Activated T-cell treated with anti-CD3 and anti-CD28 coated beads for 1 hour (primary cell): ENCODE results near the gene LRRC8E.

Source experiments
- DNase-seq: peaks from one replicate; pipeline ENCODE4 v3.0.0-alpha.2; 2020; ENCODE audit warnings: low read depth

LRRC8E gene

DNA sequence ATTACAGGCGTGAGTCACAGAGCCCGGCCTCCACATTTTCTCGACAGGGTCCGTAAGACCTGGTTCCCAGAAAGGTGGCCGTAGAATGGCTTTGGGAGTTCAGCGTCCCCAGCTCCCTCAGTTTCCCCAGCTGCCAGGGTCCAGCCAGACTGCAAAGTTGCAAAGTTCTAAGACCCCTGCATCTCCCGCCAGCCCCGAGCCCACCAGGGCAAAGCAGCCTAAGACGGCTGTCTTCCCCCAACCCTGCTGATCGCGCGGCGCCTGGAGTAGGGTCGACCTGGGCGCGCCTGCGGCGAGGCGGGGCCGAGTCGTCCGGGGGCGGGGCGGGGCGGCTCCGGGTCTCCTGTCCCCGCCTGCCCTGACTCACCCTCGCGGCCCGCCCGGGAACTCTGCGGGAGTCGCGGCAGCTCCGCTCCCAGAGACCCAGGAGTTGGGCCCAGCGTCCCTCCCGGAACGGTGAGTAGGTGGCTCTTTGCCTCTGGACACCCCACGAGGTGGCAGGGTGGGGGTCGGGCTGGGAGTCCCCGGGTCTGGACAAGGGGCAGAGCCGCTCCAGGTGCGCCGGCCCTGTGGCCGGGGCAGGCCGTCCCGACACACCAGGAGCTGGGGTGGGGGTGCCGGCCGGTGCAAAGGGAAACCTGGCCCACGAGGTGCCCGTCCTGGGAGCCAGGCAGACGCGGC lies at the start of gene LRRC8E:
TSS of gene LRRC8E (plus strand) at position 366 of the 681 bp plus-strand sequence. CDS start 7,094 bp downstream, outside the sequence.
- DNase-seq = no peak

DNA sequence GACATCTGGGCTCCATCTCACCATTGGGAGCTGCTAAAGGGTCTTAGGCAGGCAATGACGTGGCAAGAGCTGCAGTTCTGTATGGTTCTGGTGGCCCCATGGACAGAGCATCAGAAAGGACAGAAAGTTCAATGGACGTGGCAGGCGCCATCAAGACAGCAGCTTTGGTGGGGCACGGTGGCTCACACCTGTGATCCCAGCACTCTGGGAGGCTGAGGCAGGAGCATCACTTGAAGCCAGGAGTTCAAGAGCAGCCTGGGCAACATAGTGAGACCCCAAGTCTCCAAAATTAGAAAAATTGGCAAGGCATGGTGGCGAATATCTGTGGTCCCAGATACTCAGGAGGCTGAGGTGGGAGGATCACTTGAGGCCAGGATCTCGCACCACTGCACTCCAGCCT lies 48.8 kb upstream of the LRRC8E start:
- DNase-seq = no peak

GRCh38 chr19:7840629-7841028 lies 47.7 kb upstream of the LRRC8E start:
- no peak for DNase-seq

GRCh38 chr19:7841751-7842660 lies 46.3 kb upstream of the LRRC8E start:
- no peak for DNase-seq

- DNase-seq = no peak
Measured at GRCh38 chr19:7842661-7843294, 45.5 kb upstream of the LRRC8E start.

DNA sequence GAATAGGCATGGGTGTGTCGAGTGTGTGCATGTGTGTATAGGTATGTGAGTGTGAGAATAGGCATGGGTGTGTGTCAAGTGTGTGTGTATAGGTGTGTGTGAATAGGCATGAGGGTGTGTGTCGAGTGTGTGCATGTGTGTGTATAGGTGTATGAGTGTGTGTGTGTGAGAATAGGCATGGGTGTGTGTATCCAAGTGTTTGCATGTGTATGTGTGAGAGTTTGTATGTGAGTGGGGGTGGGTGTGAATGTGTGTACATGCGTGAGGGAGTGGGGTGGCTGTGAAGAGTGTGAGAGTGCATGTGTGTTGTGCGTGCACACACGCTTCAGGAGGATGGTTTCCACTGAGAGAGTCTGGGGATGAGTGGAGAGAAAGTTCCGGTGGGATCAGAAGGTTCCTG lies 44.8 kb upstream of the LRRC8E start:
- DNase-seq = no peak

DNA sequence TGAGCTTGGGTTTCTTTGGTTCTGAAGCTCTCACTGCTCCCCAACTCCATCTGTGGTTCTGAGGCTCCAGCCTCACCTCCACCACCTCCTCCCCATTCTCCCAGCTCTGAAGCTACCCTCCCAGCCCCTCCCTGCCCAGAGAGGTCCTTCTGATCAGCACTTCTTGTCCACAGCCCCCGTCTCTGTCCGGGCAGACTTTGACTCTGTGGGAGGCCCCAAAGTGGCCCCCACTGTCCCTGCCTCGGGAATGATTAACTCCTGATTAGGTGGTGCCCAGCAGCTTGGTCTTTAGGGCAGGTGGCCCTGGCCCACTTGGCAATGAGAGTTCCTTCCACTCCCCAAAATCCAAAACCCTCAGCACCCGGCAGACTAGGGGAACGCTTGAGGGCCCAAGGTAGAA lies 43.9 kb upstream of the LRRC8E start:
- DNase-seq = no peak

DNA sequence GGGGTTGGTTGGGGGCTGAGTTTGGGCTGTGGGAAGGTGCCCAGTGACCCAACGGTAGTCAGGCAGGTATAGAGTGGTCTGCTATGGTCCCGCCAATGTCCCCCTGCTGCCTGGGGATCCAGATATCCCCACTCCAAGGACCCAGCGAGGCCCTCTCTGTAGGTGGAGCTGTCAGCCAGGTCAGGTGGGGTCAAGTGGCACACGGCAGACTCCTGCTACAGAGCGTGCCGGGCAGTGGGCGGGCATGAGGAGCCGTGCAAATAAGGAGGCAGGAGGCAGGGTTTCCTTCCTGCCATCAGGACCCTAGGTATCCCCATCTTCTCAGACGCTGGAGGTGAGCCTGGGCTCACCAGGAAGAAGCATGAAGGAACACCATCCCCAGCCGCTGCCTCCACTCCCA lies 43.4 kb upstream of the LRRC8E start:
- no peak for DNase-seq

DNA sequence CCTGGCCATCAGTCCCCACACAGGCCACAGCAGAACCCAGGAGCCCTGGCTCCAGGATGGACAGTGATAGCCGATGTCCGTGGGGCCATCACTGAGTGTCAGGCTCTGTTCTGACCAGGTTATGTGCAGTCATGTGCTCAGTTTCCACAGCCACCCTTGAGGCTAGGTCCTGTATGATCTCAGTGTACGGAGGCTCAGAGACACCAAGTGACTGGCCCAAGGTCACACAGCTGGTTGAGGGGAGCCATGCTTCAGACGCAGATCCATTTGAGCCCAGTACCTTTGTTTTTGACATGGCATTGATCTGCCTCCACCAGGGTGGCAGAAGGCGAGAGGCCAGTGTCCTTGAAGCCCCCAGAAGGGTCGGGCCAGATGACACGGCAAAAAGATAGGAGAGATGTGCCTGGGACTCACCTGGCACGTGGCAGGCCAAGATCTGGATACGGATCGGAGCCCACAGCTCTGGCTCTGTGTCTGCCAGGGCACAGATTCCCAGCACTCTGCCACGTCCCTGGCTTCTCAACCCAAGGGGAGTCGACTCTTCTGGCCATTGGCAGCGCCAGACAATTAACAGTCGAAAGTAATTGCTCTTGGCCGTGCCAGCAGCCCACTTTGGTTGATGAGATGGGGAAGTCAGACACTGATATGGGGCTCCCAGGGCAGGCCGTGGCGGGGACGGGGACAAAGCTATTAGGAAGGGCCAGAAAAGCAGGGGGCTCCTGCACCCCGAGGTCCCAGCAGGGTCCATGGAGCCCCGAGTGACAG lies 42.7 kb upstream of the LRRC8E start:
- no peak for DNase-seq

DNA sequence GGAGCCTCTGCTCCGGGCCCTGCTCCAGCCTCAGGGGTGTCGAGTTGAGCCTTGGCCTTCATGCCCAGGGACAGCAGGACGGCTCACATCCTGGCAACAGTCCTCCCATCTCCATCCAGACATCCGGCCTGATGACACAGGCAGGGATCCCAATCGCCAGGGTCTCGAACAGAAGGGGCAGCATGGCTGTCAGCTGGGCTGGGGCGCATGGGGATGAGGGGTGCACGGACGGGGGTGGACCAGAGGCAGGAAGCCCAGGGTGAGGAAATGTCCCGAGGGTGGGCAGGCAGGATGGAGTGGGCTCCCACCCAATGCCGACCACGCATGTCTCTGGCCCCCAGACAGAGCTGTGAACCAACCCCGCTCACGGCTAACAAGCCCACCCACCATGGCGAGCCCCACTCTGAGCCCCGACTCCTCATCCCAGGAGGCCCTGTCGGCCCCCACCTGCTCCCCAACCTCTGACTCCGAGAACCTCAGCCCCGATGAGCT lies 42.1 kb upstream of the LRRC8E start:
- DNase-seq = no peak

GRCh38 chr19:7847664-7848063 lies 40.6 kb upstream of the LRRC8E start:
- no peak for DNase-seq

GRCh38 chr19:7848779-7849457 lies 39.4 kb upstream of the LRRC8E start:
- no peak for DNase-seq

DNA sequence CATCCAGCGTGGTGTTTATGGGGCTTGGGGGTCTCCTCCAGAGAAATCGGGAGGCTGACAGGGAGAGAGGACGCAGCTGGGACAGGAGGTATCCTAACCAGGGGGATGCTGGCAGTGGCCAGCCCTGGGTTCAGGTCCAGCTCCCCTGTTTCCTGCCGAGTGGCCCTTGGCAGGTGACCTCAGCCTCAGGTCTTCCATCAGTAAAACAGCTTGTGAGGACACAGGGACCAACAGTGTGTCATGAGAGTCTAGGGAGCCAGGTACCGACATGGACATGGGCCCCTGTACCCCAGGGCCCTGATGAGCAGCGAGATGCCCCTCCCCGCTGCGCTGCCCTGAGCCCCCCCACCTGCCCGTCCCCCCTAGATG lies 38.7 kb upstream of the LRRC8E start:
- no peak for DNase-seq

GRCh38 chr19:7850000-7850813 lies 38.1 kb upstream of the LRRC8E start:
- DNase-seq = no peak

- no peak for DNase-seq
Measured at GRCh38 chr19:7850945-7851622, 37.2 kb upstream of the LRRC8E start.

DNA sequence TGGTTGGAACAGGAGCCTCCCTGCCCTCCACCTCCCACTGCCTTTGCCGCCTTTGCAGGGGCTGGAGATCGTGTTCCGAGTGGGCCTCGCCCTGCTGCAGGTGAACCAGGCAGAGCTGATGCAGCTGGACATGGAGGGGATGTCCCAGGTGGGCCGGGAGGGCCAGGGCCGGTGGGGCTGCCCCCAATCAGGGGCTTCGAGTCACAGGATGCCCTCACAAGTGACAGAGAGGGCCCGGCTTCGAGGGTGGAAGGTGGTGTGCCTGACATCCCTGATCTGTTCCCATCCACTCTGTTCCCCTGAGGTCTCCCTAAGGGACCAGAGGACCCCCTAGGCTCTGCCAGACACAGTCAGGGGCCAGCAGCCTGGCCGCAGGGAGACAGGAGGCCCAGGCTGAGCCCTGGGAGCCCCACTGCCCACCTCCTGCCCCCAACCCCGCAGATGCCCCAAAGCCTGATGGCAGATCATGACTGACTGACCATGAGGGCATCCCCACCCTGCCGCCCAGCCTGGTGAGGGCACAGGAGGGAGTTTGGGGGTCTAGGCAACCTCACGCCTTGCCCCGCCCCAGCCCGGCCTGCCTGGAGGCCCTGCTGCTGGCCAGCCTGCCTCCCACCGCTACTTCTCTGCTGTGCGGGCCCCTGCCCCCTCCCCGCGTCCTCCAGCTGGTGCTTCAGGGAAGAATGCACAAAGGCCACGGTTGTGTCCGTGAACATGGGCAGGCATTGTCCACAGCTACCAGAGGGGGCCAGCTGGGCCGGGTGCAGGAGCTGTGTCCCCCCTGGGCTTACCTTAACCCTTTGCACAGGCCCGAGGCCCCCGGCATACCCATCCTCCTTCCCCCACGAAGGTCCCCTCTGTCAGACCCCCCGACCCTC lies 36.4 kb upstream of the LRRC8E start:
- no peak for DNase-seq

- DNase-seq = peak; percentile 59
Measured at GRCh38 chr19:7852851-7853769, 35.2 kb upstream of the LRRC8E start.

DNA sequence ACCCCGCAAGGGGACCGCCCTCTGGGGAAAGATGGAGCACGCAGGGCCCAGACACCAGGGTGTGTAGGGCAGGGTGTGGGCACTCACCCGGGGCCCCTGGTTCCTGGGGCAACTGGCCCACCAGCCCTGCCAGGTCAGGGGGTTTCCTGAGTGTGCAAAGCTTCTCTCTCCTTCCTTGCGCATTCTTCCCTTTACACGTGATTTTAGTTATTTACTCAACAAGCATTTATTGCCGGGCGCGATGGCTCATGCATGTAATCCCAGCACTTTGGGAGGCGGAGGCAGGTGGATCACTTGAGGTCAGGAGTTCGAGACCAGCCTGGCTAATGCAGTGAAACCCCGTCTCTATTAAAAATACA lies 34.6 kb upstream of the LRRC8E start:
- no peak for DNase-seq
